Measurements from ENCODE around the gene PRDM11.

The PRDM11 gene

GRCh38 chr11:45147891-45148675 is 1.6 kb downstream of the PRDM11 start:
- Histone ChIP-seq H3K27me3 (ENCODE audit: control insufficient read depth in 5 of 5, insufficient read depth in 4 of 5, low read length in 5 of 5) (no peaks in the 10 kb centered on the region), H3K4me1 (ENCODE audit: control insufficient read depth in 5 of 5, insufficient read depth in 5 of 5, low read length in 5 of 5) (peaks cover 0 to 24% (median 21%) of the 10 kb centered on the region in 5 donors), H3K36me3 (ENCODE audit: control insufficient read depth in 5 of 5, insufficient read depth in 5 of 5, low read length in 5 of 5) (no peaks in the 10 kb centered on the region), H3K9me3 (ENCODE audit: control insufficient read depth in 5 of 5, low read length in 5 of 5) (peaks cover 0 to 3% (median 0%) of the 10 kb centered on the region in 5 donors), H3K9ac (ENCODE audit: low read length in 5 of 5) (peak overlapping the region; percentile 59 to 88 (median 79)), H3K27ac (ENCODE audit: low read depth, low read length) (peak overlapping the region; percentile 62), H3K4me3 (ENCODE audit: low read depth in 1 of 5, low read length in 5 of 5) (peak overlapping the region; percentile 80 to 88 (median 83))

- Histone ChIP-seq H3K4me1 (ENCODE audit: control insufficient read depth in 5 of 5, insufficient read depth in 5 of 5, low read length in 5 of 5) (peaks cover 0 to 24% (median 21%) of the 10 kb centered on the region in 5 donors), H3K4me3 (ENCODE audit: low read depth in 1 of 5, low read length in 5 of 5) (no peak overlapping the region), H3K27ac (ENCODE audit: low read depth, low read length) (no peak overlapping the region), H3K36me3 (ENCODE audit: control insufficient read depth in 5 of 5, insufficient read depth in 5 of 5, low read length in 5 of 5) (no peaks in the 10 kb centered on the region), H3K9ac (ENCODE audit: low read length in 5 of 5) (no peak overlapping the region), H3K9me3 (ENCODE audit: control insufficient read depth in 5 of 5, low read length in 5 of 5) (peaks cover 0 to 3% (median 0%) of the 10 kb centered on the region in 5 donors), H3K27me3 (ENCODE audit: control insufficient read depth in 5 of 5, insufficient read depth in 4 of 5, low read length in 5 of 5) (no peaks in the 10 kb centered on the region)
Measured at GRCh38 chr11:45149483-45150056, 3.1 kb downstream of the PRDM11 start.

GRCh38 chr11:45150301-45150700 is 3.9 kb downstream of the PRDM11 start:
- Histone ChIP-seq H3K4me1 (ENCODE audit: control insufficient read depth in 5 of 5, insufficient read depth in 5 of 5, low read length in 5 of 5) (peaks cover 0 to 27% (median 21%) of the 10 kb centered on the region in 5 donors), H3K36me3 (ENCODE audit: control insufficient read depth in 5 of 5, insufficient read depth in 5 of 5, low read length in 5 of 5) (no peaks in the 10 kb centered on the region), H3K27ac (ENCODE audit: low read depth, low read length) (no peak overlapping the region), H3K9ac (ENCODE audit: low read length in 5 of 5) (no peak overlapping the region), H3K4me3 (ENCODE audit: low read depth in 1 of 5, low read length in 5 of 5) (no peak overlapping the region), H3K27me3 (ENCODE audit: control insufficient read depth in 5 of 5, insufficient read depth in 4 of 5, low read length in 5 of 5) (no peaks in the 10 kb centered on the region), H3K9me3 (ENCODE audit: control insufficient read depth in 5 of 5, low read length in 5 of 5) (peaks cover 0 to 3% (median 0%) of the 10 kb centered on the region in 5 donors)

- Histone ChIP-seq H3K9me3 (ENCODE audit: control insufficient read depth in 5 of 5, low read length in 5 of 5) (peaks cover 0 to 3% (median 0%) of the 10 kb centered on the region in 5 donors), H3K9ac (ENCODE audit: low read length in 5 of 5) (no peak overlapping the region), H3K4me3 (ENCODE audit: low read depth in 1 of 5, low read length in 5 of 5) (no peak overlapping the region), H3K27me3 (ENCODE audit: control insufficient read depth in 5 of 5, insufficient read depth in 4 of 5, low read length in 5 of 5) (no peaks in the 10 kb centered on the region), H3K36me3 (ENCODE audit: control insufficient read depth in 5 of 5, insufficient read depth in 5 of 5, low read length in 5 of 5) (no peaks in the 10 kb centered on the region), H3K27ac (ENCODE audit: low read depth, low read length) (no peak overlapping the region), H3K4me1 (ENCODE audit: control insufficient read depth in 5 of 5, insufficient read depth in 5 of 5, low read length in 5 of 5) (peaks cover 0 to 24% (median 14%) of the 10 kb centered on the region in 5 donors)
Measured at GRCh38 chr11:45150943-45151342, 4.5 kb downstream of the PRDM11 start.

GRCh38 chr11:45151362-45151982 is 5.0 kb downstream of the PRDM11 start:
- H3K4me3 ChIP-seq (ENCODE audit: low read depth in 1 of 5, low read length in 5 of 5) = no peak overlapping the region
- peaks cover 0 to 3% (median 0%) of the 10 kb centered on the region in 5 donors for H3K9me3 ChIP-seq (ENCODE audit: control insufficient read depth in 5 of 5, low read length in 5 of 5)
- no peaks in the 10 kb centered on the region for H3K27me3 ChIP-seq (ENCODE audit: control insufficient read depth in 5 of 5, insufficient read depth in 4 of 5, low read length in 5 of 5)
- no peaks in the 10 kb centered on the region for H3K36me3 ChIP-seq (ENCODE audit: control insufficient read depth in 5 of 5, insufficient read depth in 5 of 5, low read length in 5 of 5)
- H3K4me1 ChIP-seq (ENCODE audit: control insufficient read depth in 5 of 5, insufficient read depth in 5 of 5, low read length in 5 of 5) = peaks cover 0 to 22% (median 12%) of the 10 kb centered on the region in 5 donors
- no peak overlapping the region for H3K9ac ChIP-seq (ENCODE audit: low read length in 5 of 5)
- no peak overlapping the region for H3K27ac ChIP-seq (ENCODE audit: low read depth, low read length)

- H3K4me1 ChIP-seq (ENCODE audit: control insufficient read depth in 5 of 5, insufficient read depth in 5 of 5, low read length in 5 of 5) = peaks cover 0 to 19% (median 10%) of the 10 kb centered on the region in 5 donors
- no peak overlapping the region for H3K4me3 ChIP-seq (ENCODE audit: low read depth in 1 of 5, low read length in 5 of 5)
- no peaks in the 10 kb centered on the region for H3K36me3 ChIP-seq (ENCODE audit: control insufficient read depth in 5 of 5, insufficient read depth in 5 of 5, low read length in 5 of 5)
- H3K9ac ChIP-seq (ENCODE audit: low read length in 5 of 5) = no peak overlapping the region
- H3K9me3 ChIP-seq (ENCODE audit: control insufficient read depth in 5 of 5, low read length in 5 of 5) = peaks cover 0 to 3% (median 0%) of the 10 kb centered on the region in 5 donors
- no peak overlapping the region for H3K27ac ChIP-seq (ENCODE audit: low read depth, low read length)
- no peaks in the 10 kb centered on the region for H3K27me3 ChIP-seq (ENCODE audit: control insufficient read depth in 5 of 5, insufficient read depth in 4 of 5, low read length in 5 of 5)
Measured at GRCh38 chr11:45152740-45153595, 6.5 kb downstream of the PRDM11 start.

GRCh38 chr11:45154276-45154675 is 7.8 kb downstream of the PRDM11 start:
- Histone ChIP-seq H3K4me1 (ENCODE audit: control insufficient read depth in 5 of 5, insufficient read depth in 5 of 5, low read length in 5 of 5) (peaks cover 2 to 26% (median 21%) of the 10 kb centered on the region in 5 donors), H3K9ac (ENCODE audit: low read length in 5 of 5) (peak overlapping the region in 1 of 5 donors; percentile 8), H3K9me3 (ENCODE audit: control insufficient read depth in 5 of 5, low read length in 5 of 5) (peaks cover 0 to 3% (median 0%) of the 10 kb centered on the region in 5 donors), H3K27me3 (ENCODE audit: control insufficient read depth in 5 of 5, insufficient read depth in 4 of 5, low read length in 5 of 5) (no peaks in the 10 kb centered on the region), H3K4me3 (ENCODE audit: low read depth in 1 of 5, low read length in 5 of 5) (no peak overlapping the region), H3K27ac (ENCODE audit: low read depth, low read length) (no peak overlapping the region), H3K36me3 (ENCODE audit: control insufficient read depth in 5 of 5, insufficient read depth in 5 of 5, low read length in 5 of 5) (no peaks in the 10 kb centered on the region)

DNA sequence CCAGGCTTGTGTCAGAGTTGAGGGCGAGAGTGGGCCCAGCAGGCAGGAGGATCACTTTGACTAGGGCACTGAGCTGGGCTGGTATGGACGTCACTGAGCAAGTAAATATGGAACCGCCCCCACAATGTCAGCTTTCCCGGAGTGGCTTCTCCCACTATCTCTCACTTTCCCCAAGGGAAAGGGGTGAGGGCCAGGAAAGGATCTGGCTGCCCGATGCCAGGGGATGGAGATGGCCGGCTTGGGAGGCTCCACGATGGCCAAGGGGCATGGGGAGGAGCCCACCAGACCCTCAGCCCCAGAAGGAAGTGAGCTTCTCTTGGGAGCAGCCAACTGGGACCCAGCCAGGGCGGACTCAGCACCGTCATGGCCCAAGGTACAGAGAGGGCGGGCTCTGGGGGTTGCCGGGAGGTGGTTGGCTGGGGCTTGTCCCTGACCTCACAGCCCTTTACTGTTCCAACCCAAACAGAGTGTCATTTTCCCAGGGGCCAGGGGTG is 8.7 kb downstream of the PRDM11 start:
- H3K27ac ChIP-seq (ENCODE audit: low read depth, low read length) = no peak overlapping the region
- H3K9me3 ChIP-seq (ENCODE audit: control insufficient read depth in 5 of 5, low read length in 5 of 5) = no peaks in the 10 kb centered on the region
- no peaks in the 10 kb centered on the region for H3K36me3 ChIP-seq (ENCODE audit: control insufficient read depth in 5 of 5, insufficient read depth in 5 of 5, low read length in 5 of 5)
- no peak overlapping the region for H3K9ac ChIP-seq (ENCODE audit: low read length in 5 of 5)
- peaks cover 5 to 26% (median 21%) of the 10 kb centered on the region in 5 donors for H3K4me1 ChIP-seq (ENCODE audit: control insufficient read depth in 5 of 5, insufficient read depth in 5 of 5, low read length in 5 of 5)
- H3K27me3 ChIP-seq (ENCODE audit: control insufficient read depth in 5 of 5, insufficient read depth in 4 of 5, low read length in 5 of 5) = no peaks in the 10 kb centered on the region
- no peak overlapping the region for H3K4me3 ChIP-seq (ENCODE audit: low read depth in 1 of 5, low read length in 5 of 5)

- Histone ChIP-seq H3K36me3 (ENCODE audit: control insufficient read depth in 5 of 5, insufficient read depth in 5 of 5, low read length in 5 of 5) (no peaks in the 10 kb centered on the region), H3K4me3 (ENCODE audit: low read depth in 1 of 5, low read length in 5 of 5) (no peak overlapping the region), H3K27ac (ENCODE audit: low read depth, low read length) (no peak overlapping the region), H3K27me3 (ENCODE audit: control insufficient read depth in 5 of 5, insufficient read depth in 4 of 5, low read length in 5 of 5) (no peaks in the 10 kb centered on the region), H3K4me1 (ENCODE audit: control insufficient read depth in 5 of 5, insufficient read depth in 5 of 5, low read length in 5 of 5) (peaks cover 5 to 26% (median 21%) of the 10 kb centered on the region in 5 donors), H3K9me3 (ENCODE audit: control insufficient read depth in 5 of 5, low read length in 5 of 5) (no peaks in the 10 kb centered on the region), H3K9ac (ENCODE audit: low read length in 5 of 5) (peak overlapping the region in 1 of 5 donors; percentile 8)
Measured at GRCh38 chr11:45155627-45156180, 9.3 kb downstream of the PRDM11 start.
